B cell (primary cell): ENCODE data around the gene PKM. TPM values are rescaled to one million over a fixed set of nuclear protein-coding genes. Genes with fewer than 3 reads are reported as not detected.
A peak's percentile ranks its signal among the peaks of the same experiment; 100 is the strongest.

Source experiments
- ATAC-seq: fragments of 200-7000 bp; cut with Tn5 transposase; one replicate; pipeline ENCODE4 v1.10.0; 2021; ENCODE audit warnings: low read depth, mild to moderate bottlenecking, moderate number of reproducible peaks, moderate library complexity
- CTCF ChIA-PET: fragments of 350-600 bp; sonication (Branson Sonifier 250); formaldehyde crosslinking; loops from one replicate; lab custom pipeline; 2021; ENCODE audit warnings: antibody characterized with exemption, inconsistent platforms; lab: Charles Lee
- POLR2A ChIA-PET: fragments of 350-600 bp; sonication (Branson Sonifier 250); formaldehyde crosslinking; loops from one replicate; lab custom pipeline; 2021; ENCODE audit warnings: antibody characterized with exemption; lab: Charles Lee
- DNase-seq: peaks from one replicate; pipeline ENCODE4 v3.0.0; 2013
- H2AFZ ChIP-seq: 2 replicates; pipeline ENCODE4 v1.6.1; 2012; ENCODE audit warnings: mild to moderate bottlenecking, low read depth, low read length; ENCODE audit not compliant: insufficient read depth, poor library complexity, severe bottlenecking
- H3K27ac ChIP-seq, 2 donors: 1 replicate in 1 of 2; 2 replicates in 1 of 2; pipeline ENCODE4 v1.5.1; 2012 to 2013; ENCODE audit warnings: low read length in 2 of 2, mild to moderate bottlenecking in 2 of 2, moderate library complexity in 1 of 2
- H3K27me3 ChIP-seq, 4 experiments: fragments of 200-600 bp in 1 of 4; sonication (generic) in 1 of 4; replicated peaks in 1 of 4; 1 replicate in 2 of 4; 2 replicates in 2 of 4; pipeline versions ENCODE4 v1.6.1 to v1.7.0; 2013 to 2016; ENCODE audit warnings: low read length in 3 of 4, mild to moderate bottlenecking in 2 of 4, mixed read lengths in 1 of 4, moderate library complexity in 1 of 4; ENCODE audit not compliant: insufficient read depth in 4 of 4, control insufficient read depth in 3 of 4; ENCODE audit errors: control extremely low read depth in 1 of 4
- H3K36me3 ChIP-seq, 2 experiments: replicated peaks in 1 of 2; 1 replicate in 1 of 2; 2 replicates in 1 of 2; pipeline versions ENCODE4 v1.6.1 to v1.7.1; 2013; ENCODE audit warnings: low read length in 1 of 2; ENCODE audit not compliant: insufficient read depth in 2 of 2, control insufficient read depth in 1 of 2; ENCODE audit errors: control extremely low read depth in 1 of 2, extremely low read depth in 1 of 2
- H3K4me1 ChIP-seq, 2 donors: fragments of 200-600 bp in 1 of 2; sonication (generic) in 1 of 2; 1 replicate in 1 of 2; 2 replicates in 1 of 2; pipeline versions ENCODE4 v1.5.1 to v1.6.1; 2013 to 2017; ENCODE audit warnings: low read length in 2 of 2; ENCODE audit not compliant: control insufficient read depth in 2 of 2, insufficient read depth in 2 of 2
- H3K4me2 ChIP-seq: replicated peaks from 2 replicates; pipeline ENCODE3; 2012; ENCODE audit warnings: mild to moderate bottlenecking, low read depth, low read length; ENCODE audit not compliant: poor library complexity, severe bottlenecking
- H3K4me3 ChIP-seq, 5 experiments: fragments of 200-600 bp in 1 of 5; sonication (generic) in 1 of 5; 1 replicate in 3 of 5; 2 replicates in 2 of 5; pipeline versions ENCODE4 v1.5.1 to v1.7.0; 2011 to 2016; ENCODE audit warnings: low read length in 4 of 5, mild to moderate bottlenecking in 4 of 5, low read depth in 2 of 5, control low read depth in 1 of 5, moderate library complexity in 1 of 5; ENCODE audit not compliant: insufficient read depth in 1 of 5; ENCODE audit errors: control extremely low read depth in 1 of 5, extremely low read depth in 1 of 5
- H3K79me2 ChIP-seq: fragments of 200-600 bp; sonication (generic); one replicate; pipeline ENCODE4 v1.6.0; 2016; ENCODE audit warnings: low read length; ENCODE audit not compliant: control insufficient read depth, insufficient read depth
- H3K9ac ChIP-seq: fragments of 200-600 bp; sonication (generic); 2 replicates; pipeline ENCODE4 v1.6.1; 2017; ENCODE audit warnings: mild to moderate bottlenecking, low read length, moderate library complexity
- H3K9me3 ChIP-seq, 3 donors: one replicate each; pipeline versions ENCODE4 v1.6.1 to v1.7.1; 2013; ENCODE audit warnings: low read length in 2 of 3; ENCODE audit not compliant: control insufficient read depth in 2 of 3, insufficient read depth in 1 of 3; ENCODE audit errors: control extremely low read depth in 1 of 3
- H4K20me1 ChIP-seq: 2 replicates; pipeline ENCODE4 v1.6.0; 2012; ENCODE audit warnings: mild to moderate bottlenecking, low read length; ENCODE audit not compliant: insufficient read depth, control insufficient read depth, poor library complexity, severe bottlenecking
- H3K27ac Mint-ChIP-seq: one replicate; pipeline ENCODE4 v1.8.0; 2021; ENCODE audit warnings: mixed read lengths
- H3K27me3 Mint-ChIP-seq: one replicate; pipeline ENCODE4 v1.8.0; 2021; ENCODE audit warnings: mixed read lengths
- H3K4me1 Mint-ChIP-seq: one replicate; pipeline ENCODE4 v1.8.0; 2021; ENCODE audit warnings: mixed read lengths
- H3K4me3 Mint-ChIP-seq: one replicate; pipeline ENCODE4 v1.8.0; 2021; ENCODE audit warnings: mixed read lengths
- H3K9me3 Mint-ChIP-seq: one replicate; pipeline ENCODE4 v1.8.0; 2022; ENCODE audit warnings: mixed read lengths; ENCODE audit not compliant: insufficient read depth
- EZH2 ChIP-seq: IDR thresholded peaks from 2 replicates; pipeline ENCODE4 v1.6.1; 2012; ENCODE audit warnings: borderline replicate concordance, low read depth, mild to moderate bottlenecking, moderate library complexity, low read length; ENCODE audit not compliant: insufficient read depth, poor library complexity, severe bottlenecking
- WGBS: methylation state at CpG from one replicate; pipeline ENCODE4 v1.1.5; 2013; ENCODE audit warnings: missing lambda C conversion rate; ENCODE audit not compliant: insufficient coverage; 5-methylcytosine and 5-hydroxymethylcytosine counted together
- intact Hi-C: fragments of 100-400 bp; cut with micrococcal nuclease; formaldehyde crosslinking; loops from one replicate; pipeline ENCODE4 v1.10.0; 2022
- polyA plus RNA-seq: library from polyadenylated mRNA; depleted of rRNA; stranded (reverse); fragments of >200 nt; gene quantifications from 2 replicates; pipeline ENCODE4 v1.2.3, GENCODE V29; 2012
- total RNA-seq, 2 donors: library from RNA; stranded (reverse); fragments of 120-200 nt in 1 of 2; gene quantifications; 1 replicate in 1 of 2; 2 replicates in 1 of 2; pipeline versions ENCODE4 v1.2.3 to v1.2.4, GENCODE V29; 2013 to 2022
- TF ChIP-seq, protein P1 (sequence below): fragments of 200-600 bp; IDR thresholded peaks from one replicate; pipeline ENCODE4 v1.8.0; 2022; ENCODE audit warnings: antibody characterized with exemption, mild to moderate bottlenecking

Gene PKM
- total and polyA plus RNA-seq, 2 donors (not counting 1 experiment from before 2014, with no cell fraction given): 179 to 323 TPM

DNA sequence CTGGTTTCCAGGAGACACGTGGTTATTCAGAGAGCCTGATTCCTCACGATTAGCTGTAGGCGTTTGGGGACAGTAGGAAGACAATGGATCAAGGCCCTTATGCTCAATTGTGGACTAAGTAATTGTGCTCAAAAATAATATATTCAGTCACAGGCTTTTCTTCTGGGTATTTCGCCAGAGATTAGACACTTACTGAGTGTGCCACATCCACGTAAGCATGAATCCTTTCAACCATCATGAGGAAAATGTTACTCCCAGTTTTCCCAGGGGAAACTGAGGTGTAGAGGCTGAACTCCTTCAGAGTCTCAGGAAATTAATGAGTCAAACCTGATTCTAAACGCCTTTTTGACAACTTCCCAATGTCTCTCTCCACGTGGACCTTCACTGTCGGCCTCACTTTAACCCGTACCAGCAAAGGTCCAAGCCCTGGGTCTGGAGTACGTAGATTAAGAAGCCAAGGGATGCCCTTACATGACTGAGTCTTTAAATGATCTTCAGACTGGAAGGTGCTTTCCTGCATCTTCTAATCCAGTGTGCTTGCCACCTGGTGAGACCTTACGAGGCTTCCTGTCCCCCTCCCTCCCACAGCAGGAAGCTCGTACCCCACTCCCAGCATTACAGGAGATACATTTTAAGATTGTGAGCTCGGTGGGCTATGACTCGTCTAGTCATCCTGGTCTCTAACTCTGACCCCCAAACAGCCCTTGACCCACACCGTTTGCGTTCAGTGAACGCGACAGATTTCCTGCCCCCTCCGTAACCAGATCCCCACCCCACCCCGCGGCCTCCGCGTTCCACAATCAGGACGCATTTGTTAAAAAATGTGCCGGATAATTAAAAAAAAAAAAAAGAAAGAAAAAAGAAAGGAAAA is 1.7 kb downstream of the PKM start:
- peak overlapping the region; percentile 80 for H3K9ac ChIP-seq
- ChIA-PET POLR2A (interaction anchor here (0.6 to 0.7 kb wide), 2 partner anchors 31 to 42 kb away, joined by 3 to 4 read pairs; no protein-coding TSS in a partner anchor), CTCF (interaction anchor here (1.1 to 6.8 kb wide), 3 partner anchors 30 to 45 kb away, joined by 3 to 87 read pairs (median 4); partner anchors contain the start of gene GRAMD2A)
- TF ChIP-seq EZH2: no peak
- TF ChIP-seq, protein P1, sequence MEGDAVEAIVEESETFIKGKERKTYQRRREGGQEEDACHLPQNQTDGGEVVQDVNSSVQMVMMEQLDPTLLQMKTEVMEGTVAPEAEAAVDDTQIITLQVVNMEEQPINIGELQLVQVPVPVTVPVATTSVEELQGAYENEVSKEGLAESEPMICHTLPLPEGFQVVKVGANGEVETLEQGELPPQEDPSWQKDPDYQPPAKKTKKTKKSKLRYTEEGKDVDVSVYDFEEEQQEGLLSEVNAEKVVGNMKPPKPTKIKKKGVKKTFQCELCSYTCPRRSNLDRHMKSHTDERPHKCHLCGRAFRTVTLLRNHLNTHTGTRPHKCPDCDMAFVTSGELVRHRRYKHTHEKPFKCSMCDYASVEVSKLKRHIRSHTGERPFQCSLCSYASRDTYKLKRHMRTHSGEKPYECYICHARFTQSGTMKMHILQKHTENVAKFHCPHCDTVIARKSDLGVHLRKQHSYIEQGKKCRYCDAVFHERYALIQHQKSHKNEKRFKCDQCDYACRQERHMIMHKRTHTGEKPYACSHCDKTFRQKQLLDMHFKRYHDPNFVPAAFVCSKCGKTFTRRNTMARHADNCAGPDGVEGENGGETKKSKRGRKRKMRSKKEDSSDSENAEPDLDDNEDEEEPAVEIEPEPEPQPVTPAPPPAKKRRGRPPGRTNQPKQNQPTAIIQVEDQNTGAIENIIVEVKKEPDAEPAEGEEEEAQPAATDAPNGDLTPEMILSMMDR: no peak
- peaks cover 44 to 51% of the 10 kb centered on the region in 2 donors for H3K4me1 ChIP-seq
- H3K4me2 ChIP-seq: peak overlapping the region; percentile 90
- no peak for ATAC-seq
- peak overlapping the region; percentile 91 to 94 for H3K27ac ChIP-seq
- Mint-ChIP-seq H3K27ac (peak overlapping the region; percentile 97), H3K4me1 (peaks cover 49% of the 10 kb centered on the region), H3K9me3 (no peaks in the 10 kb centered on the region), H3K4me3 (peak overlapping the region; percentile 93), H3K27me3 (no peaks in the 10 kb centered on the region)
- intact Hi-C loops: loop anchor here (5.0 kb wide), 2 partner anchors 93 to 553 kb away; partner anchors contain the start of genes ADPGK and CELF6
- no peaks in the 10 kb centered on the region for H3K9me3 ChIP-seq
- H4K20me1 ChIP-seq: peaks cover 48% of the 10 kb centered on the region
- H2AFZ ChIP-seq: peak overlapping the region; percentile 85
- H3K79me2 ChIP-seq: peaks cover 42% of the 10 kb centered on the region
- H3K36me3 ChIP-seq: peaks cover 2 to 3% of the 10 kb centered on the region in 2 experiments
- H3K27me3 ChIP-seq: no peaks in the 10 kb centered on the region
- DNase-seq: peak; percentile 70
- peak overlapping the region; percentile 61 to 96 (median 93) for H3K4me3 ChIP-seq
- 8% methylated on average over 7 of the region's 25 CpGs for WGBS
